HG02943 (cell line): Measurements from ENCODE around the gene SLAMF1.
"Not testable (repeated sequence)": the region's sequence is repeated elsewhere in the genome, so short reads cannot be mapped to it uniquely, and the experiment has no call there.

Source experiments
- ATAC-seq: cut with Tn5 transposase; IDR thresholded peaks from one replicate; pipeline ENCODE4 v1.9.1; 2021; ENCODE audit warnings: mild to moderate bottlenecking, low read depth, moderate library complexity; ENCODE audit not compliant: unreplicated experiment

SLAMF1 gene

DNA sequence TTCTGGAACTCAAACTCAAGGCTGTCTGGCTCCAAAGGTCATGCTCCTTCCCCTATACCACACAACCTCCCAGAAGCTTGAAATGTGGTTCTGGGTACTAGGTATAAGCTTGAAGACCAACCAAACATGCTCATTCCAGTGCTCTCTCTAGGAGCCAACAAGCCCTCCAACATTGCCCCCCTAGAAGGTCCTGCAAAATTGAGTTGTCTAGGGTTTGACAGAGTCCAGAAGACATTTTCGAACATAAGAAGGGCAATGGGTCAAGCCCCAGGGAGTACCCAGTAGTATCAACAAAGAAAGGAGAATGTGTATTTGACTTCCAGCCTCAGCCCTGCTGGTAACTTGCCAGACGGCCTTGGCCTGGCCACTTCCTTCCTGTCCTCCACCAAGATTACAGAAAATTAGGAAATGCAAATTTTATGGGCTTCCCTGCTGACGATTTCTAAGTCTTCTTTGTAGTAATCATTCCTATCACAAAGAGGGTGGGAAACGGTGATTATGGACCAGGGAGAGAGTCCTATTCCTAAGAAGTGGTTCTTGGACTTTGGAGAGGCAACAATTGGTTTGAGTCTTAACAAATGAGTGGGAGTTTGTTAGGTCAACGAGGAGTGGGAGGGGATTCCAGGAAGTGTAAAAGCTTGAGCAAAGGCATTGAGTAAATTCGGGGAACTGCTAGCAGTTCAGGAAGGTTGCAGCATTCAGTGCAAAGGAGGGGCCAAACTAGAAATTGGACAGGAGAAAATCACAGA lies 18.7 kb upstream of the SLAMF1 start:
- ATAC-seq, result no peak

DNA sequence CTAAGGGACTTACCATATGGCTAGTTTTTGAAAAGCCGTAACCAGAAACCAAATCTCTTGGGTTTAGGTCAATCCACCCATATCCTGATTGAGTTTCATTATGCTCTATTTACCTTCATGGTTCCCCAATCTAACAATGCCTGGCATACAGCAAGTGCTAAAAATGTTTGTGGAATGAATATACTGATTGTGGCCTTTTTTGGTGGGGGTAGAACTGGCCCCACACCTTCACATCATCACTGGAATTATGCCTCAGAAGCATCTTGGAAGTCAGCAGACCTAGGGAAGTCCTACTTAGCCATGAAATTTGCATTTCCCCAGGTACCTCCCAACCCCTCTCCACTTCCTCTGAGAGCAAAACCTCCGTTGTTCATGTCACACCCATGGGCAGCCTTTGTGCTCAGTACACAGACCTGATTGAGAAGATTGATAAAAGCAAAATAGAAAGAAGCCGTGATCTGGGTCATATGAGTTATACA lies 17.8 kb upstream of the SLAMF1 start:
- ATAC-seq, result no peak

GRCh38 chr1:160662910-160663309 lies 16.1 kb upstream of the SLAMF1 start:
- ATAC-seq, result no peak

DNA sequence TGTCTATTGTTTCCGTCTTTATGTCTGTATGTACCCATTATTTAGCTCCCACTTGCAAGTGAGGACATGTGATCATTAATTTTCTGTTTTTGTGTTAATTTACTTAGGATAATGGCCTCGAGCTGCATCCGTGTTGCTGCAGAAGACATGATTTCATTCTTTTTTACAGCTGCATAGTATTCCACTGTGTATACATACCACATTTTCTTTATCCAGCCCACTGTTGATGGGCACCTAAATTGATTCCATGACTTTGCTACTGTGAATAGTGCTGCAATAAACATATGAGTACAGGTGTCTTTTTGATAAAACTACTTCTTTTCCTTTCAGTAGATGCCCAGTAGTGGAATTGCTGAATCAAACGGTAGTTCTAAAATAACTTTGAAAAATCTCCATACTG lies 12.7 kb upstream of the SLAMF1 start:
- ATAC-seq, result no peak

DNA sequence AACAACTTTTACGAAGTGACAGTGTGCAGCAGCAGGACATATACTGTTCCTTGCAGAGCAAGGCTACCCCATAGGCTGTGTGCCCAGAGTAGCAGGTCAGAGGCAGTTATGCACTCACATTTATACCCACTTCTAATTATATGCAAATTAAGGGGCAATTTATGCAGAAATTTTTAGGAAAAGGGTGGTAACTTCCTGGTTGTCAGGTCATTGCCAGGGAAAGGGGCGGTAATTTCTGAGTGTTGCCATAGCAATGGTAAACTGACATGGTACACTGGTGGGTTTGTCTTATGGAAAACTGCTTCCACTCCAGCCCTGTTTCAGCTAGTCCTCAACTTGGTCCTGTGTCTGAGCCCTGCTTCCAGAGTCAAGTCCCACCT lies 12.0 kb upstream of the SLAMF1 start:
- ATAC-seq, result no peak

DNA sequence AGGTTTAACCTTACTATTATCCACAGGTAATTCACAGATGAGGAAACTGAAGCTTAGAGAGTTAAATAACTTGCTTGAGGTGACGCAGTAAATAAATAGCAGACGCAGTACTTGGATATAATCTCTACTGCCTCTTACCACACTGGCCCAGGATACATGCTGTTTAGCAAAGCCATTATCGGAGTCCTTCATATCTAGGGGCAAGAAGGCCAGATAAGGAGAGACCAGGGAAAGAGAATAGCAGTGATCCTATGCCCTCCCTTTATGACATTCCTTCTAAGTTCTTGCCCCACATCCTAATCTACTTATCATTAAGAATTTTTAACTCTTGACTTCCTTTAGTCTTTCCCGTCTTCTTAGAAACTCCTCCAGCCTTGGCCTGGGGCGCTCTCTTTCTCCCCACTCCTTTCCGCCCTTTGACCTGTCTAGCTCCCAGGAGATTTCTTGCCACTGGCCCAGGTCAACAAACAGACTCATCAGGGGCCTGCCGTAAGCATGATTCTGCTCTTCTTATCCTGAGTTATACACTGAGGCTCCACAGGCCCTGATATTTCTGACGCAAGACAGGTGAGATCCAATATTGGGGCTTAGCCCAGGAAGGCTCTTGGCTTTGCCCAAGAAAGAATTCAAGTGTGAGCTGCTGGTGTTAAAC lies 11.4 kb upstream of the SLAMF1 start:
- ATAC-seq, result no peak

GRCh38 chr1:160657250-160657781 lies 10.5 kb upstream of the SLAMF1 start:
- no peak for ATAC-seq

GRCh38 chr1:160656737-160657136 lies 9.9 kb upstream of the SLAMF1 start:
- ATAC-seq, result no peak

GRCh38 chr1:160653620-160654016 lies 6.8 kb upstream of the SLAMF1 start:
- no peak for ATAC-seq

DNA sequence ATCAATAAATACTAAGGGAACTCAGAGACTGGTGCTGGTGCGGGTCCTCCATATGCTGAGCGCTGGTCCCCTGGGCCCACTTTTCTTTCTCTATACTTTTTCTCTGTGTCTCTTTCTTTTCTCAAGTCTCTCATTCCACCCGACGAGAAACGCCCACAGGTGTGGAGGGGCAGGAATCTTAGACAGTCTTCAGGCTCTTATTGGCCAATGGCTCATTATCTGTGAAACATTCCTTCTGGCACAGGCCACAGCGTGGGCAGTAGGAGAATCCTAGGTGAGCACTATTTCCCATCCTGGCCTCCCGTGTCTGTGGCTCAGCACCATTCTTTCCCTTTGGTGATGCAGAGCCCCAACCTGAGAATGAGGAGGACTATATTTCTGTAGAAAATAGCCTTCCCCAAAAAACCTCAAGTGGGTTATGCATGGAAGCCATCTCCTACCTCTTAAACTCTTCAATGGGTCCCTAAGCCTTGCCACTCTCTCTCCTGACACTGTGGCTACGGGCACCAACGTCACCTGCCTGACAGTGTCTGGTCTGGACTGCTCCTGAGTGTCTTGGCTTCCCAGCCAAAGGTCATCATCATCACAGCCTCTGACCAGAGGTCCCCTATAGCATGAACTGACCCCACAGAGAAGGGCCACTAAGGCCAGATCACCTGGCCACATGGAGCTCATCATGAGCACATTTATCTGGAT lies 6.2 kb upstream of the SLAMF1 start:
- ATAC-seq, result no peak

DNA sequence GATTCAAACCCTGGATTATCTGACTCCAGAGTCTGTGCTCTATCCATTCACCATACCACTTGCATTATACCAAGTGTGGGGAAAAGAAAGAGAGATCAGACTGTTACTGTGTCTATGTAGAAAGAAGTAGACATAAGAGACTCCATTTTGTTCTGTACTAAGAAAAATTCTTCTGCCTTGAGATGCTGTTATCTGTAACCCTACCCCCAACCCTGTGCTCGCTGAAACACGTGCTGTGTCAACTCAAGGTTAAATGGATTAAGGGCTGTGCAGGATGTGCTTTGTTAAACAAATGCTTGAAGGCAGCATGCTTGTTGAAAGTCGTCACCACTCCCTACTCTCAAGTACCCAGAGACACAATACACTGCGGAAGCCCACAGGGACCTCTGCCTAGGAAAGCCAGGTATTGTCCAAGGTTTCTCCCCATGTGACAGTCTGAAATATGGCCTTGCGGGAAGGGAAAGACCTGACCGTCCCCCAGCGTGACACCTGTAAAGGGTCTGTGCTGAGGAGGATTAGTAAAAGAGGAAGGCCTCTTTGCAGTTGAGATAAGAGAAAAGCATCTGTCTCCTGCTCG lies 5.3 kb upstream of the SLAMF1 start:
- not testable (repeated sequence) for ATAC-seq

- ATAC-seq, result no peak
Measured at GRCh38 chr1:160651433-160652064, 4.7 kb upstream of the SLAMF1 start.

DNA sequence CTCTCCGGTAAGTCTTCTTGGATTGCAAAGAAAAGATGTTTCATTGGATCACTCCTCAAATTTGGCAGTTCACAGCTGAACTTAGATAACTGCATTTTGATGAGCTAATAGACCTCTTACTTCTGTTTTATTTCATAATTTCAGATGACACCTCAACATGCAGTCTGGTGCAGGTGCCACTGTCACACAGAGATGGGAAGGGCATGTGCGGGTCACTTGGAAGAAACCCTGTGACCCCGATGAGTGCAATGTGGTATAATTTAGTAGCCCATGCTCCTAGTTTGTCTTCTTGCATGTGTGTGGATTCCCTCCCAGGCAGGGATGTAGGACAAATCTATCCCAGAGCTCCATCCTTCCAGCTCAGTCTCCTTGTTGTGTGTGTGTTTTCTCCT lies 481 bp upstream of the SLAMF1 start:
- no peak for ATAC-seq

DNA sequence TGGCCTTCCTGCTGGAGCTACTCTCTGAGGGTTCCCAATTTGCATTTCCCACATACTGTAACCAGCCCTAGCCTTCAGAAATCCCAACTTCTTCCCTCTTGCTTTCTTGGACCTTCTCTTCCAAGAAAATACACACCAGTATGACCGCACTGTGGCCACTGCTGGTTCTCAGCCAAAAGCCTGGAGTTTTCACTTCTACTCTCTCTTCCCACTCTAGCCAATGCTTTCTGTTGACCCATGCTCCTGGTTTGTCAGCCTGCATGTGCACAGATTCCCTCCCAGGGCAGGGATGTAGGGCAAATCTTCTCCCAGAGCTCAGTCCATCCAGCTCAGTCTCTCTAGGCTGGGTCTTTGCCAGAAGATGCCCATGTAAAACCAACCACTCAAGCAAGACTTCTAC lies 664 bp downstream of the SLAMF1 start:
- ATAC-seq, result no peak

DNA sequence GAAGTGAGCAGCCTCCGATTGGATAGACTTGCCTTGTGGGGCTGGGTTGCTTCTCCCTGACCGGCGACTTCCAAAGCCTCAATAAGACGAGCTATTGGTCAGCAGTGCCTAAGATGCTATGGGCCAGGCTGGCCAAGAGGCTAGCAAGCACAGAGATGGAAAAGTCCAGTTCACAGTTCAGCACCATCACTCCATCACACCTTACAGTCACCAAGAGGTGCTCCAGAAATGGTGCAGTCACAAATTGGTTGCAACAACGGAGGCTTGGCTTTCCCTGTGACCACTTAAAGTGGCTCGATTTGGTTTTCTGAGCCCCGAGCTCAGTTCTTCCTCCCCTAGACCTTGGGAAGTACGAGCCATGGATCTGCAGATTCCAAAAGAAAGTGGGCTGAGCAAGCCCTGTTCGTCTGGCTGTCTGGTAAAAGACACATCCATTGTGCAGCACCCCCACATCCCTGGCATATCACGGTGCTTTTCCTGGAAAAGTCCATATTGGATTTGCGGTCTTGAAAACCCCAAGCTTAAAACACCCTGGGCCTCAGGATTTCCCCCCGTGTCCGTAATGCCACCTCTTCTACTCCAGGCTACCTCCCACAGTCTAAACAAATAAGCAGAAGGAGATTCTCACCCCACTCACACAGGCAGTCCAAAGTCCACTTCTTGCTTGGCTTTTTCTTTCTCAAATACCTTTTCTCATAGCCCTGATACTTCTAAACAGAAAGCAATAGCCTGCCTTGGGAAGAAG lies 1.3 kb downstream of the SLAMF1 start:
- ATAC-seq, result no peak

GRCh38 chr1:160644399-160644798 lies 2.4 kb downstream of the SLAMF1 start:
- no peak for ATAC-seq

- ATAC-seq, result no peak
Measured at GRCh38 chr1:160643138-160643537, 3.7 kb downstream of the SLAMF1 start.

DNA sequence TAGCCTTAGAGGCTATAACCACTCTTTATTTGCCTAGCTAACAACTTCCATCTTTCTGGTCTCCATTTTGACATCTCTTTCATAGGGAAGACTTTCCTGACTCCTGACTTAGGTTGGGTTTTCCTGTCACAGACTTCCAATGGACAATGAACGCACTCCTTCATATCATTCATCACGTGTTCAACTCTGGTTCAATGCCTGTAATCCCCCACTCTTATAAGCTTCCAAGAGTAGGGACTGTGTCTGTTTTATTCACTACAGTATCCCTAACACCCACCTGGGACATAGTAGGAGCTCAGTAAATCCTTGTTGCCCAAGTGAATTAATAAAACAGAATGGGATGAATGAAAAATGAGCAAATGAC lies 4.6 kb downstream of the SLAMF1 start:
- no peak for ATAC-seq

DNA sequence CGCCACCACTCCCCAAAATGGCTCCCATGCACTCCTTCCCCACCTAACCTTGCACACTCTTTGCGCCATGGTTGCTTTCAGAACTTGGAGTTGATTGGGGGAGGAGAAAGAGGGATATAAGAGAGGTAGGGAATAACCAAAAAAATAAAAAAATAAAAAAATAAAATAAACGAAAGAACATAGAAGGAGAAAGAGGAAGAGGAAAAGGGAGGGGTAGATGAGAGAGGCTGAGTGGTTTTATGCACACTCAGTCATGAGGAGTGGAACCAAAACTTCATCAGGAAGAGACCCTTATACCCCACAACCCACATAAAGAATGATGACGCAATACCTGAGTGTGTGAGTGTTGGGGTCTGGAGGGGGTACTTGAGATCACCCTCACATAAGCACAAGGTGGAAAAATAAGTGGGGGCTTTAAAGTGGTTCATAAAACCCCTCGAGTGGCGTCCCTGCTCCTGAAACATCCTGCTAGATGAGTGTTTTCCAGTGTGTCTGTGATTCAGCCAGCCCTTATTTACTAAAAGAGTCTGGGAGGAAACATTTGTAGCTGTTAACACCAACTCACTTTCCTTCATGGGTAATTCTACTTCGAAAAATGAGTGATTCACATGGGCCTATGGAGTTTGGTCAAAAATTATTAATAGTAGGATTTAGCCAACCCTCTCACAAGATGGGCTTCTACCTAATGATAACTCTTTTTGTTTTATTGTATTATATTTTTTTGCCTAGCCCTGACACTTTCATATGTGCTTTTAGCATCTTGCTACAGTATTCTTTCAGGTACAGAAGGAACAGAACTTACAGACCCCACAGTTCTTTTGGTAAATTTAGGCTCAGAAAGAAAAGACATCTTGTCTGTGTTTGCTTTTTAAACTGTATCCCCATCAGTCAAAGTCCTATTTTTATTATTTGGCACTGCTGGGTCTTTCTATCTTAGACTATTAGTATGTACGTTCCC lies 5.2 kb downstream of the SLAMF1 start:
- ATAC-seq, result no peak
